Smooth muscle cell (in vitro differentiated cells): Measurements from ENCODE around the gene AFP. TPM values are rescaled to one million over a fixed set of nuclear protein-coding genes. Genes with fewer than 3 reads are reported as not detected.

Experiments
- DNase-seq: peaks from one replicate; lab custom pipeline; 2025; ENCODE audit not compliant: unreplicated experiment; lab: John Stamatoyannopoulos, UW
- H2AFZ ChIP-seq: fragments of 200-600 bp; sonication (generic); 2 replicates; pipeline ENCODE4 v1.6.0; 2016; ENCODE audit warnings: antibody characterized with exemption, low read depth, mild to moderate bottlenecking
- H3F3A ChIP-seq: fragments of 200-600 bp; sonication (generic); 2 replicates; pipeline ENCODE4 v1.6.0; 2017; ENCODE audit warnings: antibody characterized with exemption, low read depth
- H3K27ac ChIP-seq: fragments of 200-600 bp; sonication (generic); 2 replicates; pipeline ENCODE4 v1.5.1; 2016; ENCODE audit warnings: low read depth, mild to moderate bottlenecking
- H3K27me3 ChIP-seq: fragments of 200-600 bp; sonication (generic); 2 replicates; pipeline ENCODE4 v1.6.1; 2016; ENCODE audit warnings: low read depth, mild to moderate bottlenecking
- H3K36me3 ChIP-seq: fragments of 200-600 bp; sonication (generic); 2 replicates; pipeline ENCODE4 v1.5.1; 2016; ENCODE audit warnings: low read depth
- H3K4me1 ChIP-seq: fragments of 200-600 bp; sonication (generic); 2 replicates; pipeline ENCODE4 v1.5.1; 2016; ENCODE audit warnings: low read depth
- H3K4me2 ChIP-seq: fragments of 200-600 bp; sonication (generic); 2 replicates; pipeline ENCODE4 v1.6.0; 2016; ENCODE audit warnings: mild to moderate bottlenecking
- H3K4me3 ChIP-seq: fragments of 200-600 bp; sonication (generic); 2 replicates; pipeline ENCODE4 v1.5.1; 2016; ENCODE audit warnings: mild to moderate bottlenecking
- H3K79me2 ChIP-seq: fragments of 200-600 bp; sonication (generic); 2 replicates; pipeline ENCODE4 v1.6.0; 2016; ENCODE audit warnings: low read depth, mild to moderate bottlenecking
- H3K9ac ChIP-seq: fragments of 200-600 bp; sonication (generic); 2 replicates; pipeline ENCODE4 v1.6.0; 2016; ENCODE audit warnings: low read depth
- H3K9me3 ChIP-seq: fragments of 200-600 bp; sonication (generic); replicated peaks from 2 replicates; pipeline ENCODE4 v1.5.1; 2016; ENCODE audit warnings: low read depth
- H4K20me1 ChIP-seq: fragments of 200-600 bp; sonication (generic); 2 replicates; pipeline ENCODE4 v1.6.0; 2016; ENCODE audit warnings: low read depth
- CTCF ChIP-seq: fragments of 200-600 bp; sonication (generic); IDR thresholded peaks from 2 replicates; pipeline ENCODE4 v1.5.1; 2017; ENCODE audit warnings: borderline replicate concordance, mild to moderate bottlenecking, antibody characterized with exemption; ENCODE audit not compliant: insufficient read depth, poor library complexity, severe bottlenecking
- WGBS: methylation state at CpG from one replicate; pipeline ENCODE4 v1.1.7; 2016; ENCODE audit warnings: low lambda C conversion rate; 5-methylcytosine and 5-hydroxymethylcytosine counted together
- polyA plus RNA-seq: library from polyadenylated mRNA; unstranded; fragments of >200 nt; fragmentation: Nextera tagmentation; extraction: Ambion mirVana; gene quantifications from 2 replicates; pipeline ENCODE4 v1.2.1, GENCODE V29; 2016
- total RNA-seq: library from RNA; depleted of rRNA; stranded (reverse); fragments of >200 nt; gene quantifications from 2 replicates; pipeline ENCODE4 v1.2.3, GENCODE V29; 2014

Gene AFP
- total and polyA plus RNA-seq, 2 experiments from 2014 or later, result 5.0 to 6.0 TPM

- no peaks in the 10 kb centered on the region for H3K36me3 ChIP-seq
- no peaks in the 10 kb centered on the region for H3K4me1 ChIP-seq
- H3K27me3 ChIP-seq, result no peaks in the 10 kb centered on the region
- no peak for TF ChIP-seq CTCF
- H3K79me2 ChIP-seq, result no peaks in the 10 kb centered on the region
- no peak overlapping the region for H3K9ac ChIP-seq
- no peak overlapping the region for H3K4me2 ChIP-seq
- no peak for DNase-seq
- no peaks in the 10 kb centered on the region for H4K20me1 ChIP-seq
- WGBS, result 89% methylated on average over 4 of the region's 4 CpGs
- H3K9me3 ChIP-seq, result no peaks in the 10 kb centered on the region
- H2AFZ ChIP-seq, result no peak overlapping the region
- H3F3A ChIP-seq, result no peaks in the 10 kb centered on the region
- no peak overlapping the region for H3K4me3 ChIP-seq
- no peak overlapping the region for H3K27ac ChIP-seq
Observed at GRCh38 chr4:73413294-73413755, 22.7 kb upstream of the AFP start.

GRCh38 chr4:73414936-73415271 lies 21.1 kb upstream of the AFP start:
- no peaks in the 10 kb centered on the region for H3K9me3 ChIP-seq

GRCh38 chr4:73415807-73416238 lies 20.2 kb upstream of the AFP start:
- H3F3A ChIP-seq, result no peaks in the 10 kb centered on the region
- no peak overlapping the region for H3K9ac ChIP-seq
- H3K27me3 ChIP-seq, result no peaks in the 10 kb centered on the region
- H2AFZ ChIP-seq, result no peak overlapping the region
- H3K27ac ChIP-seq, result no peak overlapping the region
- no peak for TF ChIP-seq CTCF
- no peaks in the 10 kb centered on the region for H3K79me2 ChIP-seq
- WGBS, result 91% methylated on average over 2 of the region's 2 CpGs
- no peaks in the 10 kb centered on the region for H4K20me1 ChIP-seq
- H3K4me3 ChIP-seq, result no peak overlapping the region
- no peaks in the 10 kb centered on the region for H3K36me3 ChIP-seq
- no peaks in the 10 kb centered on the region for H3K9me3 ChIP-seq
- no peaks in the 10 kb centered on the region for H3K4me1 ChIP-seq
- H3K4me2 ChIP-seq, result no peak overlapping the region
- DNase-seq, result no peak

More at GRCh38 chr4:73414936-73415271, 21.1 kb upstream of the AFP start:
- Histone ChIP-seq H3K27ac (no peak overlapping the region), H3F3A (no peaks in the 10 kb centered on the region), H3K4me3 (no peak overlapping the region), H3K9ac (no peak overlapping the region), H4K20me1 (no peaks in the 10 kb centered on the region), H3K79me2 (no peaks in the 10 kb centered on the region), H3K36me3 (no peaks in the 10 kb centered on the region), H3K4me1 (no peaks in the 10 kb centered on the region), H2AFZ (no peak overlapping the region), H3K27me3 (no peaks in the 10 kb centered on the region), H3K4me2 (no peak overlapping the region)
- WGBS, result 83% methylated on average over 2 of the region's 2 CpGs
- no peak for TF ChIP-seq CTCF
- DNase-seq, result no peak

- DNase-seq, result no peak
- Histone ChIP-seq H3K4me3 (no peak overlapping the region), H3K27ac (no peak overlapping the region), H2AFZ (no peak overlapping the region), H3F3A (no peaks in the 10 kb centered on the region), H3K4me1 (no peaks in the 10 kb centered on the region), H4K20me1 (no peaks in the 10 kb centered on the region), H3K4me2 (no peak overlapping the region), H3K27me3 (no peaks in the 10 kb centered on the region), H3K79me2 (no peaks in the 10 kb centered on the region), H3K9me3 (no peaks in the 10 kb centered on the region), H3K36me3 (no peaks in the 10 kb centered on the region), H3K9ac (no peak overlapping the region)
- 75% methylated on average over 2 of the region's 2 CpGs for WGBS
- no peak for TF ChIP-seq CTCF
Observed at GRCh38 chr4:73416423-73417087, 19.5 kb upstream of the AFP start.
